Loucy (cell line): ENCODE data around the gene IGFLR1.

Experiments
- H2AFZ ChIP-seq: fragments of 200-600 bp; sonication (generic); 2 replicates; pipeline ENCODE4 v1.6.0; 2016; ENCODE audit warnings: antibody characterized with exemption, mild to moderate bottlenecking, low read length, moderate library complexity
- H3F3A ChIP-seq: fragments of 200-600 bp; 2 replicates; pipeline ENCODE4 v1.6.0; 2016; ENCODE audit warnings: antibody characterized with exemption, low read depth, mild to moderate bottlenecking
- H3K27me3 ChIP-seq: fragments of 200-600 bp; sonication (generic); 2 replicates; pipeline ENCODE4 v1.6.1; 2014; ENCODE audit warnings: low read length, mild to moderate bottlenecking; ENCODE audit not compliant: insufficient read depth, poor library complexity, severe bottlenecking
- H3K36me3 ChIP-seq: fragments of 200-600 bp; sonication (generic); 2 replicates; pipeline ENCODE4 v1.6.1; 2016; ENCODE audit warnings: low read length; ENCODE audit not compliant: insufficient read depth
- H3K4me1 ChIP-seq: fragments of 200-600 bp; sonication (generic); 2 replicates; pipeline ENCODE4 v1.5.1; 2014; ENCODE audit warnings: low read length, mild to moderate bottlenecking; ENCODE audit not compliant: insufficient read depth, poor library complexity, severe bottlenecking
- H3K4me2 ChIP-seq: fragments of 200-600 bp; sonication (generic); 2 replicates; pipeline ENCODE4 v1.6.0; 2014; ENCODE audit warnings: antibody characterized with exemption, low read length, low read depth, mild to moderate bottlenecking; ENCODE audit not compliant: poor library complexity, severe bottlenecking
- H3K4me3 ChIP-seq: fragments of 200-600 bp; sonication (generic); 2 replicates; pipeline ENCODE4 v1.5.1; 2014; ENCODE audit warnings: low read length, mild to moderate bottlenecking, mixed read lengths; ENCODE audit not compliant: poor library complexity, severe bottlenecking
- H3K79me2 ChIP-seq: fragments of 200-600 bp; sonication (generic); 2 replicates; pipeline ENCODE4 v1.6.1; 2014; ENCODE audit warnings: low read length; ENCODE audit not compliant: insufficient read depth
- H3K9ac ChIP-seq: fragments of 200-600 bp; sonication (generic); 2 replicates; pipeline ENCODE4 v1.6.0; 2014; ENCODE audit warnings: mild to moderate bottlenecking, low read depth, low read length, moderate library complexity; ENCODE audit not compliant: poor library complexity, severe bottlenecking
- H3K9me2 ChIP-seq: fragments of 200-600 bp; sonication (generic); replicated peaks from 2 replicates; pipeline ENCODE4 v1.6.1; 2016; ENCODE audit warnings: low read depth, low read length, mixed read lengths
- H3K9me3 ChIP-seq: fragments of 200-600 bp; sonication (generic); 2 replicates; pipeline ENCODE4 v1.6.1; 2014; ENCODE audit warnings: mild to moderate bottlenecking, antibody characterized with exemption, low read length, low read depth; ENCODE audit not compliant: insufficient read depth
- H4K20me1 ChIP-seq: fragments of 200-600 bp; sonication (generic); 2 replicates; pipeline ENCODE4 v1.6.0; 2014; ENCODE audit warnings: antibody characterized with exemption, low read length, mild to moderate bottlenecking; ENCODE audit not compliant: insufficient read depth, poor library complexity, severe bottlenecking
- CTCF ChIP-seq: fragments of 200-600 bp; sonication (generic); conservative IDR thresholded peaks from 2 replicates; pipeline ENCODE4 v1.5.1; 2014; ENCODE audit warnings: mild to moderate bottlenecking, antibody characterized with exemption, low read length
- EZH2phosphoT487 ChIP-seq: fragments of 200-600 bp; IDR thresholded peaks from 2 replicates; pipeline ENCODE4 v1.6.1; 2018; ENCODE audit warnings: antibody characterized with exemption, mild to moderate bottlenecking, moderate library complexity, borderline replicate concordance

The IGFLR1 gene

DNA sequence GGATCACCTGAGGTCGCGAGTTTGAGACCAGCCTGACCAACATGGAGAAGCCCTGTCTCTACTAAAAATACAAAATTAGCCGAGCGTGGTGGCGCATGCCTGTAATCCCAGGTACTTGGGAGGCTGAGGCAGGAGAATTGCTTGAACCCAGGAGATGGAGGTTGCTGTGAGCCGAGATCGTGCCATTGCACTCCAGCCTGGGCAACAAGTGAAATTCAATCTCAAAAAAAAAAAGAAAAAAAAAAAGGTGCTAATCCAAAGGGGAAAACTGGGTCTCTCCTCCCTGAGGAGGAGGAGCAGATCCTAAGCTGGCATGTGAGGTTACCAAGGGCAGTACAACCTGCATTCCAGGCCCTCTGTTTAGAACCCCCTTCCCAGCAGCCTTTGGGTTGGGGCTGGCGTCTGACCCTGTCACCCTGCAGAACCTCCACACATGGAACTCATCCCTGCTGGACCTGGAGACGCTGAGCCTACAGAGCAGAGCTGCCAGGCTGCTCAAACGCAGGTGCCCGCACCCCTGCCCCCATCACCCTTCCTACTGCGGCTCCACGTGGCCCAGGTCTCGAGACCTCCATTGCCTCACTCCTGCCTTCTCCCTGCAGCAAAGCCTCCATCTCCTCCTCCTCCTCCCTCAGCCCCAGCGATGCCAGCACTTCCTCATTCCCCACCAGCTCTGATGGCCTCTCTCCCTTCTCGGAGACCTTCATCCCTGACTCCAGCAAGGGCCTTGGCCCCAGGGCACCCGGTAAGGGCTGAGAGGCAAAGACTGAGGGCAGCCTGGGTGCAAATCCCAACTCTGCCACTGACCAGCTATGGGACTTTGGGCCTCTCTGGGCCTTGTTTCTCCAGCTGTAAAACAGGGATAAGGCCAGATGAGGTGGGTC lies 22.4 kb upstream of the IGFLR1 start:
- Histone ChIP-seq H2AFZ (no peak overlapping the region), H3K9ac (no peak overlapping the region)
- TF ChIP-seq EZH2phosphoT487 (no peak), CTCF (no peak)

DNA sequence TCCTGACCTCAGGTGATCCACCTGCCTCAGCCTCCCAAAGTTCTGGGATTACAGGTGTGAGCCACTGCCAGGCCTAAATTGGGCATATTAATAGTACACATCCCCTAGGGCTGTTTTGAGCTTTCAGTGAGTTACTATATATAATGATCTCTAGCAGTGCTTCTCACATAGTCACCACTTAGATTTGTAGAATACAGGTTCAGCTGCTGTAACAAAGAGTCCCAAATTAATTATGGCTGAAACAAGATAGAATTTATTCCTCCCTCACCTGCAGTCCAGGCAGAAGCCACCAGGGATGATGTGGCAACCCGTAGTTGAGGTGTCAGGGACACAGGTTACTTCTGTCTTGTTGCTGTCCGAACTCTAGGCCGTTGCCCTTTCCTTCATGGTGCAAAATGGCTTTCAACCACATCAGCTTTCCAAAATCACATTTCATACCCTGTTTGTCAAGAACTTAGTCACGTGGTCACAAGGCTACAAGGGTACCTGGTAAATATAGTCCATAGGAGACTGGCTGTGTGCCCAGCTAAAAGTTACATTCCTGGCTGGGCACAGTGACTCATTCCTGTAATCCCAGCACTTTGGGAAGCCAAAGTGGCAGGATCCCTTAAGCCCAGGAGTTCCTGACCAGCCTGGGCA lies 18.6 kb upstream of the IGFLR1 start:
- H3K79me2 ChIP-seq: peaks cover 13% of the 10 kb centered on the region; the same call in 1 of the 2 replicates
- no peak overlapping the region for H3K4me2 ChIP-seq
- H3K27me3 ChIP-seq: no peaks in the 10 kb centered on the region
- H3K4me3 ChIP-seq: no peak overlapping the region
- H3K4me1 ChIP-seq: peaks cover 13% of the 10 kb centered on the region
- no peaks in the 10 kb centered on the region for H3F3A ChIP-seq
- no peaks in the 10 kb centered on the region for H3K9me2 ChIP-seq
- TF ChIP-seq CTCF (no peak), EZH2phosphoT487 (no peak)
- H3K9me3 ChIP-seq: no peaks in the 10 kb centered on the region
- no peaks in the 10 kb centered on the region for H3K36me3 ChIP-seq
- H2AFZ ChIP-seq: no peak overlapping the region
- no peaks in the 10 kb centered on the region for H4K20me1 ChIP-seq
- no peak overlapping the region for H3K9ac ChIP-seq

More for the DNA sequence above, 22.4 kb upstream of the IGFLR1 start:
- H3K4me1 ChIP-seq: peaks cover 2% of the 10 kb centered on the region
- H3K27me3 ChIP-seq: no peaks in the 10 kb centered on the region
- H3K36me3 ChIP-seq: no peaks in the 10 kb centered on the region
- H3F3A ChIP-seq: no peaks in the 10 kb centered on the region
- no peaks in the 10 kb centered on the region for H4K20me1 ChIP-seq
- H3K4me2 ChIP-seq: no peak overlapping the region
- H3K9me2 ChIP-seq: no peaks in the 10 kb centered on the region
- H3K4me3 ChIP-seq: no peak overlapping the region
- peaks cover 3% of the 10 kb centered on the region; the same call in 1 of the 2 replicates for H3K79me2 ChIP-seq
- H3K9me3 ChIP-seq: no peaks in the 10 kb centered on the region

GRCh38 chr19:35759697-35760096 lies 17.4 kb upstream of the IGFLR1 start:
- TF ChIP-seq EZH2phosphoT487: no peak
- TF ChIP-seq CTCF: no peak
- Histone ChIP-seq H2AFZ (no peak overlapping the region), H3K9ac (peak overlapping the region; percentile 89), H4K20me1 (no peaks in the 10 kb centered on the region), H3K4me1 (peaks cover 13% of the 10 kb centered on the region), H3K27me3 (no peaks in the 10 kb centered on the region), H3K4me2 (peak overlapping the region; percentile 76), H3K4me3 (peak overlapping the region; percentile 89), H3K79me2 (peaks cover 13% of the 10 kb centered on the region; the same call in 1 of the 2 replicates), H3K36me3 (no peaks in the 10 kb centered on the region), H3K9me3 (no peaks in the 10 kb centered on the region), H3F3A (no peaks in the 10 kb centered on the region), H3K9me2 (no peaks in the 10 kb centered on the region)
